ENCODE data around the gene FHIT.
"Not testable (repeated sequence)": the region's sequence is repeated elsewhere in the genome, so short reads cannot be mapped to it uniquely, and the experiment has no call there.

FHIT gene

DNA sequence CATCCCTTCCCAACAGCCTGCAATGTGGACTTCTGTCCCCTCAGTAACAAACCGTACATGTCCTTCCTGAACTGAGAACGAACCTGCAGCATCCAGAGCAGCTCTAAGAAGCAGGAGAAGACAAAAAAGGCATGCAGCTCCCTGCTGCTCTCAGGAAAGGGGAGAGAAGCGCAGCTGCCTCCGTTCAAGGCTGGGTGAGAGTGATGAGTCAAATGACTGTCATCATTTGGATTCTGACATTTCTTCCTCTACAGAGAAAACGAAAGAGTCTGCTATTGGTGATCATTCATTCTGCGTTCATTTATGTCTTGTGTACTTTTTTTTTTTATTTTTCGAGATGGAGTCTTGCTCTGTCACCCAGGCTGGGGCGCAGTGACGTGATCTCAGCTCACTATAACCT lies 677.8 kb downstream of the FHIT start:
- no peak for DNase-seq (ENCODE audit: low read depth in 2 of 2)

DNA sequence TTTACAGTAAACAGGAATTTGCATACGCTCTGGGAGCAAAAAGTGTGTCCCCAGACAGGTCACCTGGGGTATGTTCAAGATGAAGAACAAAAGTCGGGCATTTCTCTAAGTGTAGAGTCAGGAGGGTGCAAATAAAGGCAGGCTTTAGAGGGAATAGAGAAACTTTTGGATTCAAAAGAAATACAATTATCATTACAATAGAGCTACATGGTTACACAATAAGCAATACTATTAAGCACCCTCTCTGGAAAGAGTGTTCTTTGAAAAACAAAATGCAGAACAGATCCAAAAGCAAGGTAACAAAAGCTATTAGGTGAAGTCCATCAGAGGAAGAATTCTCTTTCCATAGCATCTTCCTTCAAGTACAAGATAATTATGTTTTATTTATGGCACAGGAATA lies 679.7 kb downstream of the FHIT start:
- DNase-seq (ENCODE audit: low read depth in 2 of 2): no peak

DNA sequence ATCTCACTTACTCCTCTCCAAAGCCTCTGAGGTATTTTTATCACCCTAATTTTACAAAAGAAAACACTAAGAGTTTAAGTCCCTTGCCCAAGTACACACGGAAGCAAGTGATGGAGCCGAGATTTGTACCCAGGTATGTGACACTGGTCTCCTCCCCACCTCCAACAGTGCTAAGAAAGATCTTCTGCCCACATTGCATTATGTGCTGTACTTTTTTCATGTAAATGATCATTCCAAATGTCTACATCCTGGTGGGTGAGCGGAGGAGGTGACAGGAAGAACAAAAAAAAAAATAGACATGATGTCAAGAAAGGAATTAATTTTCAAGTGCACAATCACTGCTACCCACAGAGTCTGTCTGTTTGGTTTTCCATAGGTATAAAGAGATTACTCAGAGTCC lies 694.1 kb downstream of the FHIT start:
- no peak for DNase-seq (ENCODE audit: low read depth in 2 of 2)

DNA sequence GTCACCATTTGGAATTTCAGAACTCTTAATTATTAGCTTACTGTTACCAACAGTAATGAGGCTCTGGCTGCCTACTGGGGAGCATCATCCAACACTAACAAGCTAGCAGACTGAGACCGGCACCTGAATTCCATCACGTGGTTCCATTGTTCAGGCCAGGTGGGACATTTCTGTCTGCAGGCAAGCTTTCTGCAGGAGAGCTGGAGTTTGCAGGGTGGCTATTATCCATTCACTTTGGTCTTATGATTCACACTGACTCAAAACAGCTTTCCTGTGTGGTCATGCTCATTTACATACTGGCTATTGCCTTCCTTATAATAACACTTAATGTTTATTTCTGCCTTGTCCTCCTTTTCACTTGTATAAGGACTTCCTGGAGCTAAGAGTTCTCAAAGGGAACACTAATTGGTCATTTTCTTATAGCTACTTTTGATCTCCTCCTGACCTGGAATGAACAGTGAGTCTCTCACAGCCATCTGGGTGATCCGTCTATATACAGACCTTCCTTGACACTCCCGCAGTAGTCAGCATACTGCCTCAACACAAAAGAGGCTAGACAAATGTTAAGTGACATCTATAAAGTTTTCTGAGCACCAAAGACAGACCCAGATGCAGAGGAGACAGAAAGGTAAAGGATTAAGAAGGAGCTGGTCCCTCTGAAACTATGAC lies 695.4 kb downstream of the FHIT start:
- DNase-seq (ENCODE audit: low read depth in 2 of 2): no peak

DNA sequence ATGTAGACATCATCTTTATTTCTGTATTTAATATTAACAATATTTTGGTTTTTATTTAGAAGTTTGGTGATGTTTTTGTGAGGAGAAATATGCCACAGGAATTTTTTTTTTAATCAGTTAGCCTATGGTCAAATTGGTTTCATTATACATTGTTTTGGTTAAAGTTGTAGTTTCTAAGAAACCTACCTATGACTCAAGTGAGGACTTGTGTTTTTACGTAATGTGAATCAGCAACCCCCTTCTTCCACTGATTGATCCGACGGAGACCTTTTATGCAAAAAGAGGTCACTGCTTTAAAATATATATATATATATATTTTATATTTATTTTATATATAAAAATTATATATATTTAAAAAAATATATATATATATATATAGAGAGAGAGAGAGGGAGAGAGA lies 698.1 kb downstream of the FHIT start:
- no peak for DNase-seq (ENCODE audit: low read depth in 2 of 2)

DNA sequence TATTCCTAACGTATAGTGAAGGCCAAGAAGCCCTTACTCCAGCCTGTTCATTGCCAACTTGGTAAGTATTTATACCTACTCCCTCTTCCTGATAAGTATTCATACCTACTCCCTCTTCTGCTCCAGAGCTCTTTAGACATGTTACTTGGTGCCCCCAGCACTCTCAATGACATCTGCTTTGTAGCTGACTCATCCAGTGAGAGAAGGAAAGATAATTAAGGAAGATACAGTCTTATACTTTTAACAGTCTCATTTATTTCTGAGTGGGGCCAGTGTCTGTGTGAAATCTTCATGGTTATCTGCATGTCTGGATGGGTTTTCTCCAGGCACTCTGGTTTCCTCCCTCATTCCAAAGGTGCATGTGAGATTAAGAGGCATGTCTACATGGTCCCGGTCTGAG lies 698.7 kb downstream of the FHIT start:
- DNase-seq (ENCODE audit: low read depth in 2 of 2): no peak

DNA sequence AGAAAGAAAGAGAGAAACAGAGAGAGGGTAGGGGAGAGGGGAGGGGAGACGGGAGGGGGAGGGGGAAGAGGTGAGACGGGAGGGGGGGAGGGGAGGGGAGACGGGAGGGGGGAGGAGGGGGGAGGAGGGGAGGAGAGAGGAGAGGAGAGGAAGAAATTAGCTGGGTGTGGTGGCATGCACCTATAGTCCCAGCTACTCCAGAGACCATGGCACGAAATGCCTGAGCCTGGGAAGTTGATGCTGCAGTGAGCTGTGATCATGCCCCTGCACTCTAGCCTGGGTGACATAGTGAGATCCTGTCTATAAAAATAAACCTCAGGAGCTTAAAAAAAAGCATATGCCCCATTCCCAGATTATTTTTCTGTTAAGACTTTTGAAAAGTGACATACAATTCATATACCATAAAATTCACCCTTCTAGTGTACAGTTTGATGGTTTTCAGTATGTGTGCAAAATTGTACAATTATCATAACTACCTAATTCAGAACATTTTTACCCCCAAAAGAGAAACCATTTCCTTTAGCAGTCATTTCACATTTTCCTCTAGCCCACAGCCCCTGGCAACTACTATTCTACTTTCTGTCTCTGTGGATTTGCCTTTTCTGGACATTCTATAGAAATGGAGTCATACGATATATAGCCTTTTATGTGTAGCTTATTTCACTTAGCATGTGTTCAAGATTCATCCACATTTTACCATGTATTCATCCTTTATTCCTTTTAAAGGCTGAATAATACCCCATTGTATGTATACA lies 699.6 kb downstream of the FHIT start:
- DNase-seq (ENCODE audit: low read depth in 2 of 2): no peak

DNA sequence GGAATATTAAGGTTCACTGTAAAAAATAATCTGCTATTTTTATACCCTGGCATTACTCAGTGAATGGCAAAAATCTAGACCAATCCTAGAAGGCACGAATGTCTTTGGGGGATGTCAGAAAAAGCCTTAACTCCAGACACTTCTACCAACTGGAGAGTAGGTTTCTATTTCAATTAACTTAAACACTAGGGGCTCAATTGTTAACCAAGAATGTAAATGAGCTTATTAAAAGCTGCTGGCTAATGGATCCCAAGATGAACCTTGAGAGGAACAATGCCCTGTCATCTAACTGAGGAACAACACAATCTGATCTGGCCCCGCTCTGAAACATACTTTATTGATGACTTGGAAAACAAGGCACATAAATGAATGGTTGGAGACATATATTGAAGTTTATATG lies 701.4 kb downstream of the FHIT start:
- no peak for DNase-seq (ENCODE audit: low read depth in 2 of 2)

DNA sequence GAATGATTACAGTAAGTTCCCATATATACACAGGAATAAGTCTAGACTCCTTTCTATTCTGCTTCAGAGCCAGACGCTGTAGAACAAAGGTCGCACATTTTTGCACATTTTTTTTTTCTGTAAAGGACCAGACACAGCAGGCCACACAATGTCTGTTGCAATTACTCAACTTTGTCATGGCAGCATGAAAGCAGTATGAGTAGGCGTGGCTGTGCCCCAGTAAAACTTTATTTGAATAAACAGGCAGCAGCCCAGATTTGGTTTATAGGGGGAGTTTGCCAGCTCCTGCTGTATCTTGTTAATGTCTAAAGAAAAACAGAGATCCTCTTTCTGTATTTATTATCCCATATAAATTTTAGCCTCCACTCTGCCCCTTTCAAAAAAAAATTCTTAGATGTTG lies 708.3 kb downstream of the FHIT start:
- DNase-seq (ENCODE audit: low read depth in 2 of 2): no peak

DNA sequence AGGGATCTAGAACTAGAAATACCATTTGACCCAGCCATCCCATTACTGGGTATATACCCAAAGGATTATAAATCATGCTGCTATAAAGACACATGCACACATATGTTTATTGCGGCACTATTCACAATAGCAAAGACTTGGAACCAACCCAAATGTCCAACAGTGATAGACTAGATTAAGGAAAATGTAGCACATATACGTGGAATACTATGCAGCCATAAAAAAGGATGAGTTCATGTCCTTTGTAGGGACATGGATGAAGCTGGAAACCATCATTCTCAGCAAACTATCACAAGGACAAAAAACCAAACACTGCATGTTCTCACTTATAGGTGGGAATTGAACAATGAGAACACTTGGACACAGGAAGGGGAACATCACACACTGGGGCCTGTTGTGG lies 711.9 kb downstream of the FHIT start:
- DNase-seq (ENCODE audit: low read depth in 2 of 2): not testable (repeated sequence)

DNA sequence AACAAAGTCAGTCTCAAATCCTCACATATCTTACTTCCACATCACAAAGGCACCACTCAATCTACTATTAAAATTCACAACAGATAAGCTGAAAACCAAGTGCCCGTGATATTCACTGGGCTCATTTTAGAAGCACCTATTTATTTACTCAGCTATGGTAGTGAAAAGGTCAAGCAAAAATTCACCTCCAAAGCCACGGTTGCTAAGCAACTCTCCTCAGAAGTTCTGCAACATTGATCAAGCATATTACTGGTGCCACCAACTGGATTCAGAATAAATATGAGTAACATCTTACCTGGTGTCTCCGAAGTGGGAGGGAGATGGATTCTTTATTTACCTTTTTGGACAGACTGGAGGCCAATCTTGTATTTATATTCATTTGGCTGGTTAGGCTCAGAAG lies 714.8 kb downstream of the FHIT start:
- no peak for DNase-seq (ENCODE audit: low read depth in 2 of 2)

DNA sequence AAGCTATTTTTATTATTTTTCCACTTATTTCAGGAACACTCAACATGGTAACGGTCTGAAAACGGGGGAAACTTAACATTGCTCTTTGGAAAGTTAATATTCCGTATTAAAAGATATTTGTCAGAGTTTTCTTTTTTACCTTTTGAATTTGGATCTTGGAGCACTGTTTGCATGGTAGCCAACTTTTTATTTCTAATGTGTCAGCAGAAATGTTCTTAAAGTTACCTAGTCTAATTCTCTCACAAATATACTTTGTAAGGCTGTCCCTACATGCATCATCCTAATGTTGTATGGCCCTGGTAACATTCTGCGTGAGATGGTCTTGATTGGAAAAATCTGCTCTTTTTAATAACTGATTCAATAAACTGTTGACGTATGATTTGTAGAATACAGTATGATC lies 719.5 kb downstream of the FHIT start:
- no peak for DNase-seq (ENCODE audit: low read depth in 2 of 2)

DNA sequence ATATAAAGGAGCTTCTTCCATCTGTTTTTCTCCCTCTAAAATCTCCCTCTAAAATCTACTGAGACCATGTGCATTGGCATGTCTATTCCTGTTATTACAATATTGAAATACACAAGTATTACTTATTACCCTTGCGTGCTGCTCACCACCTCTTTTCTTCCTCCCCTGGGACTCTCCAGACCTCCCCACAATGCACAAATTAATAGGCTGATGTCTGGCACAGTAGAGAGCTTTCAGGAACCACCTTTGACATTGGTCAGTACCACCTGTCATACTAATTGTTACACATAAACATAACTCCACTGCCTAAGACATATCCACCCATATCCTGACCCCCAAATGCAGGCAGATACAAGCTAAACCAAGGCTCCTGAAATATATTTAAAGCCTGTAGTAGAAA lies 722.6 kb downstream of the FHIT start:
- DNase-seq (ENCODE audit: low read depth in 2 of 2): no peak

DNA sequence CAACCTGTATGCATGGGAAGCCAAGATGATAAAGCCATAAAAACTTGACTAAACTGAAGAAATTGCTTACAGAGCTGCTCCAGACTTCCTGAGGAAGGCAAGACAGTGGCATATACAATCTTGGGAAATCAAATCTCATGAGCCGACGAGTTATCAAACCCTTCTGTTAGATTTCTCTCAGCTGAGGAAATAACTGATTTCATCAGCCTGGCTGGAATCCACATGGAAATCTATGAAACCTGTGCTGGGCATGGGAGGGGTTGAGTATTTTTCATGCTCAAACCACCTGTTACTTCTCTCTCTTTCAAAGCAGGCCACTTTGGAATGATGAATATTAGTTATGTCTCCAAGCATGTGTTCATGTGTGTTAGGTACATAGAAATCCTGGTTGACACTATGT lies 727.7 kb downstream of the FHIT start:
- no peak for DNase-seq (ENCODE audit: low read depth in 2 of 2)

DNA sequence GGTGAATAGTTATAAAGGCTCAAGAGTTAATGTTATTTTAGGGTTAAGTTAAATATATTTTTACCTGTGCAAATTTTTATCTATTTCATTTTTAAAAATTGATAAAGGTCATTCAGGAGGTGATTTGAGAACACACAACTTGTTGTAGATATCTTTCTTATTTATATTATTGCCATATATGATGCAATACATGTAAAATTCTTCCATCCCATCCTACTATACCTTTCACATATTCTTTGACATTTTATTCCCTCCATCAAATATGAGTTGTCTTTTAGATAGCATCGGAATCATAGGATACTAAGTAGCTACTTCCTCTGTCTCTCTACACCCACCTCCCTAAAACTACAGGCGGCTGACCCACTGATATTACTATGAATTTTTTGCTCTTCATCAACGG lies 734.1 kb downstream of the FHIT start:
- DNase-seq (ENCODE audit: low read depth in 2 of 2): no peak

DNA sequence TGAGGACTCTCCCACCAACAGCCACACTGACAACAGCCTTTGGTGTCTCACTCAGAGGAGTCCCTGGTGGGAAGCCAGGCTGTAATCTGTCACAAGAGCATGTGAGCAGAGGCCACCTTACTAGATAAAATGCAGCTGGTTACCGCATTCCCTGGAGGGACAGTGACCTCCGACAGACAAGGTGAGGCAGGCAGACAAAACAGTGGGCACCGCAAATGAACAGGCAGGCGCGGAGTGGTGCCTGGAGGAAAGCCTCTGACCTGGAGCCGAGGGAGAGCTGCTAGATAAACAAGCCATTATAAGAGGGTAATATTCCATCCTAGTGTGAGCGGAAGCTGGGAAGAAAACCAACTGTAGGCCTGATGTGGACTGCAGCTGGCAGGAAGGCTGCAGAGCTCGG lies 736.4 kb downstream of the FHIT start:
- DNase-seq (ENCODE audit: low read depth in 2 of 2): no peak

DNA sequence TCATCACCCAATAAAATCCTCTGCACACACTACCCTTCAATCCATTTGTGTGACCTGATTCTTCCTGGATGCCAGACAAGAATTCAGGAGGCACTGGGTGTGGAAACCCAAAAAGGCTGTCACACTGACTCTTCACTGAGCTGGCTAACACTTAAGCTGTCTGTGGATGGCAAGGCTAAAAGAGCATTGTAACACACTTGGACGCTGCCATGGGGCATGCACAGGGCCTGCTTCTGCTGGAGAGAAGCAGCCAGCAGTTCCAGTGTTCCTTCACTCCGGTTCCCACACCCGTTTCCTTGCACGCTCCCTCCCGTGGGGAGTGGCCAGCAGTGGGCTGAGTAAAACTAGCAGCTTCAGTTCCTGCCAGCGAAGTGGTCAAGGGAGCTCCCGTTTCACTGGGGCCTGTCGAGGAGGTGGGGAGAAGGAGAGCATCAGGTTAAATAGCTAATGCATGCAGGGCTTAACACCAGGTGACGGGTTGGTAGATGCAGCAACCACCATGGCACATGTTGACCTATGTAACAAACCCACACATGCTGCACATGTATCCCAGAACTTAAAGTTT lies 737.1 kb downstream of the FHIT start:
- no peak for DNase-seq (ENCODE audit: low read depth in 2 of 2)

DNA sequence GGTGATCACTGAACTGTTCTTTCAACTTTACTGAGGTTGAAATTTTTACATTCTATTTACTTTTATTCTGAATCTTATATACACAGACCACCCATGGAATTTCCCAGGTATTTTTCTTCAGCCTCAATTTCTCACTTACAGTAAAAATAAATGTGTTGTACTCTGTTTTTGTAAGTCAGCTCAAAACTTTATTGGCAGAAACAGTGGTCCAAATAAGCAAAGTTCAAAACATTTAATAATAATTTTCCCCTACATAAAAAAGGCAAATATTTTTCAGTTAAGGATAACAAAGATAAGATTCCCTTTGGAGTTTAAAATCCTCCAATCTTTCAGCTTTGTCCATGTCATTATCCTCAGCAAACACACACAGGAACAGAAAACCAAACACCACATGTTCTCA lies 738.0 kb downstream of the FHIT start:
- no peak for DNase-seq (ENCODE audit: low read depth in 2 of 2)

DNA sequence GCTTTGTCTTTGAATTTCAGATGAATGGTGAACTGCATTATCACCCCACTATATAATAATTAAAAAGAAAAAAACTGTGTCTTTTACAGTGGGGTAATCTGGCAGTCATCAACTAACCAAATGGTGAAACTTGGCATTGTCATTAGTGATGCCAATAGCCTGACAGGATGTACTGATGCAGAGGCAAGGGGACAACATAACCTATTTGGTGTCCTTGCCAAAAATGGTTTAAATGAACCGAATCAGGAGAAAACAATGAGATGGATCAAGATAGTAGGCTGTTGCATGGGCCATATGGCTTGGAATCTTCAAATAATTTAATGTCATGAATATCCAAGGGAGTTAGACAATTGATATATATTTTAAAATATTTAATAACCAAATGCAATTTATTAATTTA lies 738.7 kb downstream of the FHIT start:
- DNase-seq (ENCODE audit: low read depth in 2 of 2): no peak

DNA sequence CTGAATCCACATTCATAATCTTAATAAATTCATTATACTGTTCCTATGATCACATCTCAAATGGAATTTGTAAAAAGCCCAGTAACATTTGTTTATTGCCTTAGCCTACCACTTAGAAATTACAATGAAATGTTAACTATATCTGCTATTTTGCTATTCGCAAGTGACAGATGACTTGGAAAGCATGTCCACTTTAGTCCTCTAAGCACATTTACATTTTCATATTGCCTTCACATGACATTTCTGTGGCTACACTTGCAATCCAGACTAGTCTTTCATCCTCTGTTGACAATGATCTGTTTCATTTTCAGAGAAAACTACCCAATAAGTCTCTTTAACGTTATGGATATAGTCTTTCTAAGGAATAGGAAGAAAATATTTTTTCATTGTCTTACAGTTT lies 741.8 kb downstream of the FHIT start:
- DNase-seq (ENCODE audit: low read depth in 2 of 2): no peak

DNA sequence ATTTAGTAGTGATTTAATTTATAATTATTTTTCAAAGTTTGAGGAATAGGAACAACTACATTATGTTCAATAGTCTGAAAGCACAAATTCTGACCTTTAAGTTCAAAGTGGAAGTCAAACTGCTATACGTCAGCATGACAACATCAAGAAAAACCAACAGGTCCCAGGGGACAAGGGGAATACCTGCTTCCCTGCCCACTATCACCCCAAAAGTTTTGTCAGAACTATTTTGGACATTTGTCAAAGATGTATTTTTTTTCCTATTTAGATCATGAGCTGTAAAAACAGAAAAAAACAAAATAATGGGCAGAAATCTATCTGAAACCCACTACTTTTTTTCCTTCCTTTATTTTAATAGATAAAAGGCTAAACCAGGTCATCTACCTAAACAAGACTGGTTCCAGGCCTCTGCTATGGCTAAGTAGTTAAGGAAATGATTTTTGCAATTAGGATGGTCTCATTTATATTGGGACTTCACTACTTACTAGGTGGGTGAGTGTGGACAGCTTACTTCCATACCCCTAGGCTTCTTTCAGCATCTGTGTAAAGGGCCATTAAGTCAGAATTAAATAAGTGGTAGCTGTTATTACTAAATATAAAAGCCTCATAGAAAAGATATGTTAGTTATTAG lies 746.3 kb downstream of the FHIT start:
- no peak for DNase-seq (ENCODE audit: low read depth in 2 of 2)

DNA sequence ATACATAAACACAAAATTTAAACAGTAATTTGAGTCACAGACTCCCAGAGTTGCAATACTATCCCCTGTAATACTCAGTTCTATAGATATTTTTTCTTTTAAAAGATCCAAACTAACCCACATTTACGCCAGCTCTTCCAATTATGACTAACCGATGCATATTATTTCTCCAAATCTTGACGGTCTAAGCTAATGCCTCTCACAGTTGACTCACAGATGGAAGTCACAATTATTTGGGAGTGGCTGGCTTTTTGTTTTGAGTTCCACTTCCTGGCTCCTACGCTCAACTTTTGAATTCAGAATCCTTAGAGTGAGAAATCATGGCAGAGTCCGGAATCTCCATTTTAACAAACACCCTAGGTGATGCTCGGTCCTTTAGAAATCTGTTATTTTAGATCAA lies 749.9 kb downstream of the FHIT start:
- DNase-seq (ENCODE audit: low read depth in 2 of 2): no peak

DNA sequence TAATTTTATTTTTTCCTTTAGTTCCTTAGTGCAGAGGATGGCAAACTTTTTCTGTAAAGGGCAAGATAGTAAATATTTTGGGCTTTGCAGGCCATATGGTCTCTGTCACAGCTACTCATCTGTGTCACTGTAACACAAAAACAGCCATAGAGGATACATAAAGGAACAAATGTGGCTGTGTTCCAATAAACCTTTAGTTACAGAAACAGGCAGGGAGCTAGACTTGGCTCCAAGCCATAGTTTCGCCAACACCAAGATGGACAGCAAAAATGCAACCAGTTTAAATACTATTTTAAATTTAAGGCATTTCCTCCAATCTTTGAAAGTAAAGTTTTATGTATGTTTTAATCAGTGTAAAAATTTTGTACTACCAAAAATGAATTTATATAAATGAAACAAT lies 753.4 kb downstream of the FHIT start:
- no peak for DNase-seq (ENCODE audit: low read depth in 2 of 2)

All from stimulated activated CD4-positive, alpha-beta T cell treated with anti-CD3 and anti-CD28 coated beads, Interleukin-12 subunit alpha, Interleukin-12 subunit beta, amount 100 ng/mL, for 24 hours (primary cell).